IMR-90 (cell line): ENCODE results near the gene FRY. TPM values are rescaled to one million over a fixed set of nuclear protein-coding genes. Genes with fewer than 3 reads are reported as not detected.

Experiments
- ATAC-seq: fragments of 200-7000 bp; cut with Tn5 transposase; 2 replicates; pipeline ENCODE4 v1.9.1; 2020; ENCODE audit warnings: low read depth, mild to moderate bottlenecking, moderate library complexity
- BruUV-seq: library from RNA; stranded (reverse); fragments of 400-500 nt; replicated peaks from 2 replicates; lab custom pipeline; 2021; lab: Mats Ljungman, UMichigan
- CTCF ChIA-PET: fragments of 300-600 bp; formaldehyde crosslinking; extraction: SDS; loops from one replicate; lab custom pipeline; 2021; ENCODE audit warnings: antibody characterized with exemption; lab: Yijun Ruan, JAX
- POLR2A ChIA-PET: fragments of 300-600 bp; sonication (Branson Sonifier 250); formaldehyde crosslinking; loops from one replicate; lab custom pipeline; 2022; ENCODE audit warnings: antibody characterized with exemption; ENCODE audit not compliant: unreplicated experiment; lab: Charles Lee
- DNase-seq: peaks from one replicate; pipeline ENCODE4 v3.0.0; 2013
- H2AFZ ChIP-seq: replicated peaks from 2 replicates; pipeline ENCODE3; 2013; ENCODE audit warnings: low read length, mild to moderate bottlenecking; ENCODE audit not compliant: poor library complexity
- H2AK5ac ChIP-seq: 2 replicates; pipeline ENCODE4 v1.6.1; 2013; ENCODE audit warnings: low read depth, low read length, inconsistent platforms
- H2AK9ac ChIP-seq: replicated peaks from 2 replicates; pipeline ENCODE3; 2013; ENCODE audit warnings: mild to moderate bottlenecking, low read depth, low read length, moderate library complexity; ENCODE audit not compliant: poor library complexity
- H2BK120ac ChIP-seq: 2 replicates; pipeline ENCODE4 v1.6.1; 2013; ENCODE audit warnings: low read depth, low read length, inconsistent platforms
- H2BK15ac ChIP-seq: 3 replicates; pipeline ENCODE4 v1.6.1; 2013; ENCODE audit warnings: low read depth, low read length, inconsistent platforms
- H2BK20ac ChIP-seq: 2 replicates; pipeline ENCODE4 v1.6.1; 2013; ENCODE audit warnings: low read depth, mild to moderate bottlenecking, inconsistent platforms, low read length, moderate library complexity
- H2BK5ac ChIP-seq: 2 replicates; pipeline ENCODE4 v1.6.1; 2013; ENCODE audit warnings: mild to moderate bottlenecking, low read depth, low read length, inconsistent platforms; ENCODE audit not compliant: poor library complexity, severe bottlenecking
- H3K14ac ChIP-seq: replicated peaks from 2 replicates; pipeline ENCODE4 v1.6.1; 2013; ENCODE audit warnings: low read depth, low read length, inconsistent platforms
- H3K18ac ChIP-seq: 2 replicates; pipeline ENCODE4 v1.6.1; 2013; ENCODE audit warnings: low read depth, low read length, control low read depth
- H3K23ac ChIP-seq: 2 replicates; pipeline ENCODE4 v1.6.1; 2013; ENCODE audit warnings: low read depth, low read length, inconsistent platforms
- H3K27ac ChIP-seq: 2 replicates; pipeline ENCODE4 v1.5.1; 2013; ENCODE audit warnings: mild to moderate bottlenecking, control low read depth, low read length; ENCODE audit not compliant: insufficient read depth
- H3K27me3 ChIP-seq: 2 replicates; pipeline ENCODE4 v1.6.1; 2013; ENCODE audit warnings: low read length; ENCODE audit not compliant: control insufficient read depth, insufficient read depth
- H3K36me3 ChIP-seq: 2 replicates; pipeline ENCODE4 v1.6.1; 2013; ENCODE audit warnings: low read length, mixed read lengths; ENCODE audit not compliant: control insufficient read depth, insufficient read depth
- H3K4ac ChIP-seq: 2 replicates; pipeline ENCODE4 v1.6.1; 2013; ENCODE audit warnings: low read depth, low read length, inconsistent platforms
- H3K4me1 ChIP-seq: 2 replicates; pipeline ENCODE4 v1.6.1; 2013; ENCODE audit warnings: low read length, mixed read lengths; ENCODE audit not compliant: control insufficient read depth, insufficient read depth
- H3K4me2 ChIP-seq: 2 replicates; pipeline ENCODE4 v1.6.1; 2013; ENCODE audit warnings: low read depth, mild to moderate bottlenecking, control low read depth, low read length, moderate library complexity
- H3K4me3 ChIP-seq: 2 replicates; pipeline ENCODE4 v1.5.1; 2013; ENCODE audit warnings: low read depth, mild to moderate bottlenecking, control low read depth, low read length, moderate library complexity; ENCODE audit not compliant: insufficient read depth
- H3K56ac ChIP-seq: 2 replicates; pipeline ENCODE4 v1.6.1; 2013; ENCODE audit warnings: low read length, inconsistent platforms; ENCODE audit not compliant: insufficient read depth; ENCODE audit errors: extremely low read depth
- H3K79me1 ChIP-seq, 2 experiments: 2 replicates each; pipeline ENCODE4 v1.6.1; 2013; ENCODE audit warnings: low read length in 2 of 2, inconsistent platforms in 1 of 2, low read depth in 1 of 2
- H3K9ac ChIP-seq: 2 replicates; pipeline ENCODE4 v1.6.1; 2013; ENCODE audit warnings: low read depth, low read length, control low read depth
- H3K9me1 ChIP-seq: 2 replicates; pipeline ENCODE4 v1.6.1; 2013; ENCODE audit warnings: low read length, inconsistent platforms; ENCODE audit not compliant: insufficient read depth
- H3K9me3 ChIP-seq: 2 replicates; pipeline ENCODE4 v1.6.1; 2013; ENCODE audit warnings: low read length; ENCODE audit not compliant: control insufficient read depth, insufficient read depth
- H4K20me1 ChIP-seq: 2 replicates; pipeline ENCODE4 v1.6.1; 2013; ENCODE audit warnings: low read length, inconsistent platforms; ENCODE audit not compliant: insufficient read depth
- H4K5ac ChIP-seq: 2 replicates; pipeline ENCODE4 v1.6.1; 2013; ENCODE audit warnings: mild to moderate bottlenecking, low read depth, low read length, control low read depth
- H4K8ac ChIP-seq, 2 experiments: 2 replicates each; pipeline ENCODE4 v1.6.1; 2013; ENCODE audit warnings: low read depth in 2 of 2, low read length in 2 of 2, control low read depth in 1 of 2, inconsistent platforms in 1 of 2
- H4K91ac ChIP-seq: 2 replicates; pipeline ENCODE4 v1.6.1; 2013; ENCODE audit warnings: low read depth, low read length, inconsistent platforms; ENCODE audit not compliant: insufficient read depth
- BHLHE40 ChIP-seq: fragments of 150-350 bp; IDR thresholded peaks from 2 replicates; pipeline ENCODE4 v1.6.1; 2016; ENCODE audit warnings: mild to moderate bottlenecking, low read depth, low read length
- CEBPB ChIP-seq: IDR thresholded peaks from 2 replicates; pipeline ENCODE4 v1.6.1; 2012; ENCODE audit warnings: low read depth, low read length, improper control_type of control experiment
- CHD1 ChIP-seq: IDR thresholded peaks from 2 replicates; pipeline ENCODE4 v1.6.1; 2012; ENCODE audit warnings: low read depth, low read length, improper control_type of control experiment
- NFE2L2 ChIP-seq: fragments of 150-350 bp; IDR thresholded peaks from 2 replicates; pipeline ENCODE4 v1.6.1; 2016; ENCODE audit warnings: low read depth, mild to moderate bottlenecking, low read length
- RAD21 ChIP-seq: IDR thresholded peaks from 2 replicates; pipeline ENCODE4 v1.6.1; 2012; ENCODE audit warnings: low read length, improper control_type of control experiment
- RCOR1 ChIP-seq: IDR thresholded peaks from 2 replicates; pipeline ENCODE4 v1.6.1; 2012; ENCODE audit warnings: mild to moderate bottlenecking, low read length, improper control_type of control experiment; ENCODE audit not compliant: insufficient replicate concordance
- USF2 ChIP-seq: fragments of 150-350 bp; IDR thresholded peaks from 2 replicates; pipeline ENCODE4 v1.6.1; 2017; ENCODE audit warnings: mild to moderate bottlenecking, antibody characterized with exemption, low read length, low read depth
- WGBS, 2 experiments: methylation state at CpG; one replicate each; pipeline versions ENCODE4 v1.1.5 to v1.1.7; 2013; ENCODE audit warnings: missing lambda C conversion rate in 2 of 2; ENCODE audit not compliant: insufficient read length in 1 of 2; ENCODE audit errors: extremely low coverage in 2 of 2; 5-methylcytosine and 5-hydroxymethylcytosine counted together
- dilution Hi-C: fragments of 300-500 bp; cut with HindIII; formaldehyde crosslinking; loops from one replicate; pipeline ENCODE4 v1.14.3; 2018; ENCODE audit warnings: low sequenced_read_pairs; ENCODE audit not compliant: unreplicated experiment
- in situ Hi-C: fragments of 300-500 bp; cut with MboI; formaldehyde crosslinking; loops from 3 replicates; pipeline ENCODE4 v1.14.3; 2019; ENCODE audit warnings: low sequenced_read_pairs, inconsistent platforms, mixed read lengths
- intact Hi-C: fragments of 100-400 bp; cut with micrococcal nuclease; formaldehyde crosslinking; loops from 2 replicates; pipeline ENCODE4 v1.10.0; 2022
- polyA plus RNA-seq, 3 experiments: library from polyadenylated mRNA; depleted of rRNA; stranded (reverse); fragments of >200 nt; gene quantifications; 2 replicates each; pipeline ENCODE4 v1.2.3, GENCODE V29; 2012; ENCODE audit warnings: low replicate concordance in 1 of 3
- total RNA-seq: library from RNA; depleted of rRNA; stranded (reverse); fragments of >200 nt; gene quantifications from 2 replicates; pipeline ENCODE4 v1.2.3, GENCODE V29; 2012
- TF ChIP-seq, protein P1 (sequence below): fragments of 150-350 bp; IDR thresholded peaks from 2 replicates; pipeline ENCODE4 v1.6.1; 2016; ENCODE audit warnings: low read depth, mild to moderate bottlenecking, low read length, moderate library complexity, borderline replicate concordance

The FRY gene
- total and polyA plus RNA-seq, 2 of the 4 experiments (the other 2 are of a cell fraction), result 3.0 to 4.8 TPM

- H2BK5ac ChIP-seq, result no peak overlapping the region
- no peak overlapping the region for H3K23ac ChIP-seq
- no peak overlapping the region for H3K56ac ChIP-seq
- H3K4me2 ChIP-seq, result no peak overlapping the region
- H4K5ac ChIP-seq, result no peak overlapping the region
- H3K14ac ChIP-seq, result no peak overlapping the region
- TF ChIP-seq CEBPB (no peak), RCOR1 (no peak), CHD1 (no peak), RAD21 (no peak), NFE2L2 (no peak), BHLHE40 (no peak), USF2 (no peak)
- TF ChIP-seq, protein P1, sequence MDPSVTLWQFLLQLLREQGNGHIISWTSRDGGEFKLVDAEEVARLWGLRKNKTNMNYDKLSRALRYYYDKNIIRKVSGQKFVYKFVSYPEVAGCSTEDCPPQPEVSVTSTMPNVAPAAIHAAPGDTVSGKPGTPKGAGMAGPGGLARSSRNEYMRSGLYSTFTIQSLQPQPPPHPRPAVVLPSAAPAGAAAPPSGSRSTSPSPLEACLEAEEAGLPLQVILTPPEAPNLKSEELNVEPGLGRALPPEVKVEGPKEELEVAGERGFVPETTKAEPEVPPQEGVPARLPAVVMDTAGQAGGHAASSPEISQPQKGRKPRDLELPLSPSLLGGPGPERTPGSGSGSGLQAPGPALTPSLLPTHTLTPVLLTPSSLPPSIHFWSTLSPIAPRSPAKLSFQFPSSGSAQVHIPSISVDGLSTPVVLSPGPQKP, result no peak
- no TSS peak for BruUV-seq
- no peak overlapping the region for H2BK20ac ChIP-seq
- no peak overlapping the region for H2BK15ac ChIP-seq
- H3K4me1 ChIP-seq, result peaks cover 4% of the 10 kb centered on the region
- dilution Hi-C loops, result no loop called here
- peaks cover 0 to 4% of the 10 kb centered on the region in 2 experiments; a peak in 1 of 4 replicates for H3K79me1 ChIP-seq
- no peak overlapping the region for H3K4me3 ChIP-seq
- no peak overlapping the region for H3K4ac ChIP-seq
- H4K8ac ChIP-seq, result no peak overlapping the region
- ChIA-PET POLR2A (no interaction called here), CTCF (interaction anchor here (1.4 kb wide), 1 partner anchor 116 kb away, joined by 4 read pairs; no protein-coding TSS in a partner anchor)
- peaks cover 9% of the 10 kb centered on the region for H3K9me1 ChIP-seq
- no peaks in the 10 kb centered on the region for H3K9me3 ChIP-seq
- in situ Hi-C loops, result loop anchor here (10.0 kb wide), 1 partner anchor 549 kb away; no protein-coding TSS in a partner anchor
- no CpG with 5 or more reads among the region's 2 CpGs for WGBS, 2 experiments
- H4K91ac ChIP-seq, result no peak overlapping the region
- H3K9ac ChIP-seq, result no peak overlapping the region
- H3K36me3 ChIP-seq, result no peaks in the 10 kb centered on the region
- no peaks in the 10 kb centered on the region for H3K27me3 ChIP-seq
- no peak overlapping the region for H2AK9ac ChIP-seq
- H2AFZ ChIP-seq, result no peak overlapping the region
- H2BK120ac ChIP-seq, result no peak overlapping the region
- ATAC-seq (no peak), DNase-seq (no peak)
- no peak overlapping the region for H3K18ac ChIP-seq
- intact Hi-C loops, result loop anchor here (2.0 kb wide), 1 partner anchor 43 kb away; no protein-coding TSS in a partner anchor
- no peak overlapping the region for H3K27ac ChIP-seq
- H4K20me1 ChIP-seq, result no peaks in the 10 kb centered on the region
- no peak overlapping the region for H2AK5ac ChIP-seq
Measured at GRCh38 chr13:32025730-32026129, 5.8 kb upstream of the FRY start.
